Peyer's patch (tissue), 4 donors: ENCODE data around the gene ADCY2.

Source experiments
- POLR2A ChIP-seq, 2 donors: fragments of 450-650 bp; IDR thresholded peaks; one replicate each; pipeline ENCODE4 v1.5.1; 2017; ENCODE audit warnings: antibody characterized with exemption in 2 of 2, mild to moderate bottlenecking in 2 of 2, moderate library complexity in 2 of 2
- TF ChIP-seq, protein P1 (sequence below), 6 experiments: fragments of 450-650 bp in 4 of 6; fragments of 200-600 bp in 2 of 6; sonication (generic) in 1 of 6; IDR thresholded peaks; one replicate each; pipeline ENCODE4 v1.5.1; 2017 to 2019; ENCODE audit warnings: antibody characterized with exemption in 6 of 6, mild to moderate bottlenecking in 3 of 6, moderate library complexity in 1 of 6

GRCh38 chr5:7759951-7760580, 364.1 kb downstream of the ADCY2 start:
- TF ChIP-seq, protein P1, sequence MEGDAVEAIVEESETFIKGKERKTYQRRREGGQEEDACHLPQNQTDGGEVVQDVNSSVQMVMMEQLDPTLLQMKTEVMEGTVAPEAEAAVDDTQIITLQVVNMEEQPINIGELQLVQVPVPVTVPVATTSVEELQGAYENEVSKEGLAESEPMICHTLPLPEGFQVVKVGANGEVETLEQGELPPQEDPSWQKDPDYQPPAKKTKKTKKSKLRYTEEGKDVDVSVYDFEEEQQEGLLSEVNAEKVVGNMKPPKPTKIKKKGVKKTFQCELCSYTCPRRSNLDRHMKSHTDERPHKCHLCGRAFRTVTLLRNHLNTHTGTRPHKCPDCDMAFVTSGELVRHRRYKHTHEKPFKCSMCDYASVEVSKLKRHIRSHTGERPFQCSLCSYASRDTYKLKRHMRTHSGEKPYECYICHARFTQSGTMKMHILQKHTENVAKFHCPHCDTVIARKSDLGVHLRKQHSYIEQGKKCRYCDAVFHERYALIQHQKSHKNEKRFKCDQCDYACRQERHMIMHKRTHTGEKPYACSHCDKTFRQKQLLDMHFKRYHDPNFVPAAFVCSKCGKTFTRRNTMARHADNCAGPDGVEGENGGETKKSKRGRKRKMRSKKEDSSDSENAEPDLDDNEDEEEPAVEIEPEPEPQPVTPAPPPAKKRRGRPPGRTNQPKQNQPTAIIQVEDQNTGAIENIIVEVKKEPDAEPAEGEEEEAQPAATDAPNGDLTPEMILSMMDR (IDR thresholded peaks at IDR 0.05) = no peak
- TF ChIP-seq POLR2A (IDR thresholded peaks at IDR 0.05) = no peak
